PFSK-1 (cell line): Measurements from ENCODE around the gene CEP170B.

Source experiments
- SIN3A ChIP-seq: IDR thresholded peaks from 2 replicates; pipeline ENCODE4 v1.6.1; 2012; ENCODE audit warnings: mild to moderate bottlenecking, low read length, moderate library complexity, borderline replicate concordance; ENCODE audit not compliant: insufficient read depth
- TAF1 ChIP-seq: IDR thresholded peaks from 2 replicates; pipeline ENCODE4 v1.6.1; 2012; ENCODE audit warnings: low read length, control low read depth, borderline replicate concordance; ENCODE audit not compliant: insufficient read depth

- TF ChIP-seq TAF1 (no peak), SIN3A (no peak)
Measured at GRCh38 chr14:104908303-104908702, 43.2 kb downstream of the CEP170B start.
